Stimulated activated CD8-positive, alpha-beta memory T cell treated with anti-CD3 and anti-CD28 coated beads, Interleukin-15, amount 100 ng/mL, for 1 hour (primary cell): ENCODE data around the gene GNG12.
"Not testable (repeated sequence)": the region's sequence is repeated elsewhere in the genome, so short reads cannot be mapped to it uniquely, and the experiment has no call there.

Experiments
- DNase-seq: peaks from one replicate; pipeline ENCODE4 v3.0.0-alpha.2; 2020; ENCODE audit warnings: low read depth

The GNG12 gene

GRCh38 chr1:67680486-67680885, 152.8 kb downstream of the GNG12 start:
- DNase-seq: no peak

DNA sequence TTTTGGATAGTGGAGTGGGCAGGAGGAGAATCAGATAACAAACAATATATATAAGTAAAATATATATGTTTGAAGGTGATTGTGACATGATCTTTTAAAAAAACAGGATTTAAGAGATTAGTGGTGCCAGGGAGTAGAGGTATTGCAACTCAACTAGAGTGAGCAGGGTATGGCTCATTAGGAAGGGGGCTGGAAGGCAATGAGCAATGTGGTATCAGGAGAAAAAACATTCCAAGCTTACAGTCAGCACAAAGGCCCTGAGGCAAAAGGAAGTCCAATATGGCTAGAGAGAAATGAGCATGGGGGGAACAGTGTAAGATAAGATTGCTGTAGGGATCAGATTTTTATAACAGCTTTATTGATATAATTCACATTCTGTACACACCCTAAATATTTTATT, 153.6 kb downstream of the GNG12 start:
- no peak for DNase-seq

DNA sequence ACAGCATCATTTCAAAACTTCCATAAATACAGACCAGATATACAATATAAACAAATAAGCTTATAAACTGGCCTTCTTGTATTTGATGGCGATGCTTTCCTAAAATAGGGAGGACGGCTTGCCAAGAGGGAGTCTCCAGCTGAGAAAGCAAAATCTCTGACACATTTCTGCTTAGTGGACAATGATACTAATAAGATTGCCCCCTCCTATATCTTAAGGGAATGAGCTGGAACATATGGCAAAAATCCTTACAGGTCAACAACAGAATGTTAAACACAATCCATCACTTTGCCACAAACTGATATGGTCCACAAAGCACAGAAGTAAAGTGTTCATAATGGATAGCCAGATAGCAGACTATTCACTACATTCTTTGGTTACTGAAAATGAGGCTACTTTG, 155.3 kb downstream of the GNG12 start:
- no peak for DNase-seq

DNA sequence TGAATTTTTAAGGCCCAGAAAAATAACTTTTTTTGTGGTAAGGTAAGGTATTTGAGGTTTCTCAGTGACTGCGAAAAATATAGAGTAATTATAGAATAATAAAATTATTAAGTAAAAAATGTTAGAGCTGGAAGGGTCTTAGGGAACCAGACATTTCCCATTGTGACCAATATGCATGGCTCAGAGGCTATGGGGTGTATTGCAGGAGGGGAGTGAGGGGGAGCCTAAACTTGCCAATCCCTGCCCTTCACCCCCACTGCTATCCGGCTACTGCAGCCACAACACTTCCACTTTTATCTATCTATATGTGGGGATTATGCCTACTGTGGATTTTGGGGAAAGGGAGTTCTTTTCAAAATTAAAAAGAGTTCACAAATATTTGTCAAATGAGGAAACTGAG, 155.9 kb downstream of the GNG12 start:
- DNase-seq: no peak

- DNase-seq: no peak
These were observed 156.3 kb downstream of the GNG12 start for GRCh38 chr1:67676946-67677345.

- DNase-seq: no peak
These were observed 157.0 kb downstream of the GNG12 start for GRCh38 chr1:67676287-67676686.

DNA sequence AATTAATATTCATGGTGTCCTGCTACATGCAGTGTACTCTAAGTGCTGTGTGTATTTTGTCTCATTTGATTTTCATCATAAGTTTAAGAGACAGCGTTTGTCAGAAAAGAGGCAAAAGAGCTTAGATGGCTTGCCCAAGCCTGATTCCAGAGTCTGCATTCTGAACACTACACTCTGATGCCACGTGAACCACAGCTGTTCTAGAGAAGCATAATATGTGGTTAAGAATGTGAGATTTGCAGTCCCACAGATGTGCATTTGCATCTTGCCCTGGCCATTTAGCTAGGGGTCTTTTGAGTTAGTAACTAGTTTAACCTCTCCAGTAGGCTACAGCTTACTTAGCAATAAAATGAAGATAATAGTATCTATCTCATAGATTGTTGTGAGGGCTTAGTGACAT, 157.5 kb downstream of the GNG12 start:
- no peak for DNase-seq

DNA sequence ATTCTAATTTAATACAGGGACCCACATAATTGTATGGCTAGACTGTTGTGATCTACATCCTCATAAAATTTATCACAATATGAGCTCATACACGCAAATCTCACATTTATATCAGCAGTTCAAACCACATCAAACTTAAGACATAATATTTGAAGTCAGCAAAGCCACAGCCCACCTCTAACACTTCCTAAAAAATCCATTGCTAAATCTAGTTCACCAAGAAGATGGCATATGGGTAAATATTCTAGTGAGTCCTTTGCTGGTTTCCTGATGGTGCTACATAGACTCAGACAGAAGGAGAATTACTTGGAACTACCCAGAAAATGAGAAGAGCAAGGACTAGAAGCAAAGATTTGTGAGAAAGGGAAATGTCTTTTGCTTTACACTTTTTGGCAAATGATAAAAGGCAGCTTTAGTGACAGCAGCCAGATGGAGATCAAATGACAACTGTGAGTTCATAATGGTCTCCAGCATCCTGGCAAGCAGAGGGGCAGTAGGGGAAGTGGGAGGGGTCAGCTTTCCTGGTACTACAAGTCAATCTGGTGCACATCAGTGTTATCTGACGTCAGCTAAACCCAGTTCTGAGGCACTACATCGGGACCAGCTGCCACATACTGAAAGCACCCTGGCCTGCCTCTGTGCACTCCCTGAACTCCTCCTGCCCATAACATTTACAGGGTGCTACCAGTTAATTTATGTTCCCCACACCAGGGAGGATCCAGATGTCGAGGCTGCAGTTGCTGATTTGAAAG, 158.8 kb downstream of the GNG12 start:
- peak; percentile 20 for DNase-seq

- DNase-seq: no peak
These were observed 159.6 kb downstream of the GNG12 start for GRCh38 chr1:67673468-67674201.

DNA sequence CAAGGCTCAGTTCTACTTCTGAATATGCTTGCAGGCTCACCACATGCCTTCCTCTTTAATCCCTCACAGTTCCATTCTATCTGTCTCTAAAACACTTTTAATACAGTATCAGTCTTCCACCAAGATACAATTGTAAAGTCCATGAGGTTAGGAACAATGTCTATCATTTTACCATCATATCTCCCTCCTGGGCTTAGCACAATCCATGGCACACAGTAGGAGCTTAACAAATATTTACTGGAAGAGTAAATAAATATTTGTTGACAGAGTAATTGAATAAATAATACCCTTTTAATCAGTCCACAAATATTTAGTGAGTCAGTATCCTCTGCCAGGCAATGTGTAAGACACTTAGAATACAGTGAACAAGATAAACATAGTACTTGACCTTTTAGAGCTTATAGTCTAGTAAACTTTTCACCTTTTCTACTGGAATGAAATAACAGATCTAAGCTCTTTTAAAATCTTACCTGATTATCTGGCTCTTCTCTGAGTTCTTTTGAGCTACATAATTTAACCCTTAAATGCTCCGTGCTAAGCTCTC, 160.9 kb downstream of the GNG12 start:
- no peak for DNase-seq

- no peak for DNase-seq
These were observed 164.6 kb downstream of the GNG12 start for GRCh38 chr1:67668660-67669059.

- DNase-seq: no peak
These were observed 166.6 kb downstream of the GNG12 start for GRCh38 chr1:67666636-67667035.

DNA sequence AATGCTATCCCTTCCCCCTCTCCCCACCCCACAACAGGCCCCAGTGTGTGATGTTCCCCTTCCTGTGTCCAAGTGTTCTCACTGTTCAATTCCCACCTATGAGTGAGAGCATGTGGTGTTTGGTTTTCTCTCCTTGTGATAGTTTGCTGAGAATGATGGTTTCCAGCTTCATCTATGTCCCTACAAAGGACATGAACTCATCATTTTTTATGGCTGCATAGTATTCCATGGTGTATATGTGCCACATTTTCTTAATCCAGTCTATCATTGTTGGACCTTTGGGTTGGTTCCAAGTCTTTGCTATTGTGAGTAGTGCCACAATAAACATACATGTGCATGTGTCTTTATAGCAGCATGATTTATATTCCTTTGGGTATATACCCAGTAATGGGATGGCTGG, 168.0 kb downstream of the GNG12 start:
- not testable (repeated sequence) for DNase-seq

DNA sequence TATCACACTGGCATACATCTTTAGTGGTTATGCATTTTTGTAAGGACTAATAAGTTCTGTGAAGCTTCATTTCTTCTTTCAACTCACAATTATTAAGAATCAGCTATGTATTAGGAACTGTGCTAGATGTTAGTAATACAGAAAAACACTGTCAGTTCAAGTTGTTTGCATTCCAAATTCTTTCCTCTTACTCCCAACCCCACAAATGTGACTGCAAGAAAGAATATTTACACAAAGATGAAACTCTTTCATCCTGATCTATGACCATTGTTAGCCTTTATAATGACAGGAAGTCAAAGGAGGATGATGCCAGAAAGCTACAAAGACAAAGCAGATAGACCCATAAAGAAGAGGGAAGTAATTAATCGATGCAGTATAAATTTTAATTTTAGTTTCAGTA, 169.2 kb downstream of the GNG12 start:
- DNase-seq: no peak

DNA sequence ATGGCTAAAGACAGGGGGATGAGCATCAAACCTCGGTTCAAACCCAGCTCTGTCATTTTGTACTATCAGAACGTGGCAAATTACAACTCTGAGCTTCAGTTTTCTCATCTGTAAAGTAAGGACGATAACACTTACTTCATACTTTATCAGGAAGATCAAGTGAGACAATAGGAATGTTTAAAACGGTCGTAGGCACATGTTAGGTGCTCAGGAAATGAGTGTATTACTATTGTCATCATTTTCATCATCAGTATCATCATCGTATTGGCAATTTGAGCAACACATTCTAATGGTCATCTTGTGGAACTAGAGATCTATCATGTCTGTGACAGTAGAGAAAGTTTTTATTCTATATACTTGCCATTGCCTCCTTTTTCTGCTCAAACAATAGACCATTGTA, 170.4 kb downstream of the GNG12 start:
- no peak for DNase-seq

GRCh38 chr1:67659229-67659628, 174.0 kb downstream of the GNG12 start:
- DNase-seq: no peak

DNA sequence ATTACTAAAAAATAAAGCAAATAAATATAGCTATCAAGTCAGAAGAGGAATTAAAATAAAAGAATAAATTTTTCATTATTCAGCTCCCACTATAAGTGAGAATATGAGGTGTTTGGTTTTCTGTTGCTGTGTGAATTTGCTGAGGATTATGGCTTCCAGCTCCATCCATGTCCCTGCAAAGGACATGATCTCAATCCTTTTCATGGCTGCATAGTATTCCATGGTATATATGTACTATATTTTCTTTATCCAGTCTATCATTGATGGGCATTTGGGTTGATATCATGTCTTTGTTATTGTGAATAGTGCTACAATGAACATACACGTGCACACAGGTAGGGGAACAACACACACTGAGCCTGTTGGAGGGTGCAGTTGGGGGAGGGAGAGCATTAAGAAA, 176.1 kb downstream of the GNG12 start:
- not testable (repeated sequence) for DNase-seq

GRCh38 chr1:67655581-67655980, 177.7 kb downstream of the GNG12 start:
- no peak for DNase-seq

- DNase-seq: no peak
These were observed 180.0 kb downstream of the GNG12 start for GRCh38 chr1:67653304-67653703.

GRCh38 chr1:67652800-67653199, 180.5 kb downstream of the GNG12 start:
- no peak for DNase-seq
